Measurements from ENCODE around the gene ACE.

The ACE gene

DNA sequence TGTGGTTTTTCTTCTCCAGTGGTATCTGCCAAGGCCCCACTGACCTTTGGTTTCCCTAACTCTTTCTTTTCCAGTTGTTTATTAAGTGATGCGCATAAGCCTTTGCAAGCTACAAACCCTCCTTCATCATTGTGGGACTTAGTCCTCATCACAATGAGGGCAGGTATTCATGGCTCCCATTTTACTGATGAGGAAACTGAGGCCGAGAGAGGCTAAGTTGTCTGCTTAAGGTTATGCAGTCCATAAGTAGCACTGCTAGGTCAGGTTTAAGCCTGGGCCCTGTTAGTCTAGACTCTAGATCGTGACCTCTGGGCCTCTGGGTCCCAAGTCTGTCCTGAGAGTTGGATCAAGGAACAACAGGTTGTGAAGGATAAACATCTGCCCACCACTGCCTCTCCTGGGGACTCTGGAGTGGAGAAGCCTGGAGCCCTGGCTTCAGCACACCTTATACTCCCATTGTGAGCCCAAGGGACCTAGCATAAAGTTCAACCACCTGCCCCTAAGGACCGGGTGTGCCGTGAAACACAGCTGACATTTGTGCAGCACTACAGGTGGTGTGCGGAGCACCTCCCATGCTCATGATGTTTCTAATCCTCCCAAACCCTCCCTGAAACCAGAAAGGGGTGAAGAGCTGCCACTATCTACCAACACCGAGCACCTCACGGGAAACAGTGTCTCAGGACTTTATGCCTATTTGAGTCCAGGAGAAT lies 41.1 kb downstream of the ACE start:
- no peak for DNase-seq

GRCh38 chr17:63519116-63519881 lies 42.4 kb downstream of the ACE start:
- DNase-seq = no peak

DNA sequence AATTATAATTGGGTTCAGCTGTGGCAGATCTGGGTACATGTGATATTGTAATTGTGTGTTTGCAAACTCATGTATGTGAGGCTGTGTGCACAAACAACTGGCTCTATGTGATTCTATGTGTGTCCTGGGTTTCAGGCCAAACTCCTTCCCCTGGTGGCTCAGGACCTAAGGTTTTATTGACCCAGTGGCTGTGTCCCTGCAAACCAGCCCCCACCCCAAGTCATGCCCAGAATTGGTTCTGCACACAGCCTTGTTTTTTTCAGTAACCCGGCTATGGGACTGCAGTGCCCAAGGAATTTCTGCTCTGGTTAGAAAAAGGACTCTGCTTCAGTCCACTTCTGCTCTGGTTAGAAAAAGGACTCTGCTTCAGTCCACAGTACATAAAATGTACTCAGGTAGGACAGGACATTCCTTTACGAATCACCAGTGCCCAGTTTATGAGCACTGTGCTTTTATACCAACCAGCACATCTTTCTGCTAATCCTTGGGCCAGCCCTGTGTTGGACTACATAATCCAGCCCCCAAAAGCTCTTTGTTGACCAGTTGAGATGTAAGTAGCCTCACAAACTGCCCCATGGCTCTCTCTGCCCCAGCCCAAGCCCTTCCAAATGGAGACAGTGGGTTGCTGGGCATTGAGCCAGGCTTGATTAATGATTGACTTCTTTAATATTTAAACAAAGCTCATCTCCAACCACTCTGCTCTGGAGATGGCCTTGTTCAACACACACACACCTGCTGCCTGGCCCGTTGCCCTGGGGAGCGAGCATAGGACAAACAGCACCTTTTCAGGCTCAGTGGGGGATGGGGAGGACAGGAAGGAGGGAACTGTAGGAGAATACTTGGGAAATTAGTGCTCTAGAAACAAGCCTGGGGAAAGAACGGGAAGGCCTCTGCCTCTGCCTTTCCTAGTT lies 43.4 kb downstream of the ACE start:
- DNase-seq = no peak

DNA sequence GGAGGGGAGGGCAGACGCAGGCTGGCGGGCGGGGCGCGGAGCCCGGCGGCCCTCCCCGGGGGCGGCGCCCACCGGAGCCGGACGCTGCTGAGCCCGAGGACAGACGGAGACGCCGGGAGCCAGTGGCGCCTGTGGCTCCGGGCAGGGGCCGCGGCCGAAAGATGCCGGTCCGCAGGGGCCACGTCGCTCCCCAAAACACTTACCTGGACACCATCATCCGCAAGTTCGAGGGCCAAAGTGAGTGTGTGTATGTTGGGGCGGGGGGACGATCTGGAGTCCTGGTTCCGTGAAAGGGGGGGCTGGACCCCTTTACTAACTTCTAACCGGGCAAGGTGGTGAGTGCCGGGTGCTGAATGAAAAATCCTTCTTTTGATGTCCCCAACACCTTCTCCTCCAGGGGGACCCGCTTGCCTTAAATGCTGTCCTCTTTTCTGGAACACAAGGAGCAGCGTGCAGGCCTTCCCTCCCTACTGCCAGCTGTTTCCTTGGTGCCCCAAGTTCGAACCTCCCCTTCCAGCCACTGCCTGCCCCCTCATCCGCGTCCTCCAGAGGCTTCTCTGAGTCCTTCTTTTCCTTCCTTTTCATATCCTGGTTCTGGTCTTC lies 46.5 kb downstream of the ACE start, which contains the start of gene KCNH6:
Gene KCNH6 (plus strand): TSS at position 106 of the 603 bp plus-strand sequence. CDS start 56 bp downstream, at position 162.
- DNase-seq = no peak

DNA sequence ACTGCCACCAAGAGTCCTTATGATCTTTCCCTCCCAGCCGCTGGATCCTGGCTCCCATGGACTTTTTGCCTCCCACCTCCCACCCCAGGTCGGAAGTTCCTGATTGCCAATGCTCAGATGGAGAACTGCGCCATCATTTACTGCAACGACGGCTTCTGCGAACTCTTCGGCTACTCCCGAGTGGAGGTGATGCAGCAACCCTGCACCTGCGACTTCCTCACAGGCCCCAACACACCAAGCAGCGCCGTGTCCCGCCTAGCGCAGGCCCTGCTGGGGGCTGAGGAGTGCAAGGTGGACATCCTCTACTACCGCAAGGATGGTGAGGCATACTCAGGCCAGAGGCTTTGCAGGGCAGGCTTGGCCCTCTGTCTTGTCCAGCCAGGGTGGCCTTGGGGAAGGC lies 47.2 kb downstream of the ACE start:
- DNase-seq = no peak

- DNase-seq = no peak
Measured at GRCh38 chr17:63525190-63525946, 48.5 kb downstream of the ACE start.

GRCh38 chr17:63526861-63527260 lies 50.0 kb downstream of the ACE start:
- no peak for DNase-seq

- no peak for DNase-seq
Measured at GRCh38 chr17:63528183-63528582, 51.3 kb downstream of the ACE start.

DNA sequence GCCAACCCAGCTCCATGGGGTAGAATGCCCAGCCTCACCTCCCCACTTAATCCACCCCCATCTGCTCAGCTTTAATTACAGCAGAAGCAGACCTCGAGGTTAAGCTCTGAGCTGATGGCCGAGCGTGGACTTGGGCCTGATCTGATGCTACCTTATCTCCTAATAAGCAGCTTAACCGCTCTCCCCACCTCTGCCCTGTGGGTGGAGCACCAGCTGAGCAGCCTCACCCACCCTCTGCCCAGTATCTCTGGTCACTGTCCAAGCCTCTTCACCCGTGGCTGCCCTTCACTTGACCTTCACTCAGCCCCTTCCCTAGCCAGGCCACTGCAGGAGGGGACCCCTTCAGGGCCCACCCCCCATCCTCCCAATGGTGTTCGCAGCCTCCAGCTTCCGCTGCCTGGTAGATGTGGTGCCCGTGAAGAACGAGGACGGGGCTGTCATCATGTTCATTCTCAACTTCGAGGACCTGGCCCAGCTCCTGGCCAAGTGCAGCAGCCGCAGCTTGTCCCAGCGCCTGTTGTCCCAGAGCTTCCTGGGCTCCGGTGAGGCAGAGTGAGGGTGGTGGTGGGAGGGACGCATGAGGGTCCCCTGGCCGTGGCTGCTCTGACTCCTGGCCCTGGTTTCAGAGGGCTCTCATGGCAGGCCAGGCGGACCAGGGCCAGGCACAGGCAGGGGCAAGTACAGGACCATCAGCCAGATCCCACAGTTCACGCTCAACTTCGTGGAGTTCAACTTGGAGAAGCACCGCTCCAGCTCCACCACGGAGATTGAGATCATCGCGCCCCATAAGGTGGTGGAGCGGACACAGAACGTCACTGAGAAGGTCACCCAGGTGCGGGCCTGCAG lies 53.1 kb downstream of the ACE start:
- no peak for DNase-seq

DNA sequence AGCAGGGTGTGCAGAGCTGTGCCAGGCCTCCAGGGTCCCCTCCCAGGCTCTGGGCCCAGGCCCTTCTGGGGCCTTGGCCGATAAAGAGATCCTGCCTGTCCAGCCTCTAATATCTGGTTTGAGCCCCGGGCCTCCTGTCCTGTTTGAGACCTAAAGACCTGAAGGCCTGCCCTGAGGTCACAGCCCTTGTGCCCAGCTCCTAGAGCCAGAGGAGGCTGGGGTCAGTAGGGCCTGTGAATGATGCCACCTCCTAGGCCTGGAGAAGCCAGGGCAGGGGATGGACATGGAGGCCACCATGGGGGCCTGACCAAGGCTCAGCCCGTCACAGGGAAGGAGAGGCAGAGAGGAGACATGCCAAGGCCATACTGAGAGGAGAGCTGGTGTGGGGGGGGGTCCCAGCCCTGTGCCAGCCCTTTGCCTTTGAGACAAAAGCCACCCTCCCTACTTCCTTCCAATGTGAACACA lies 53.7 kb downstream of the ACE start:
- no peak for DNase-seq

- no peak for DNase-seq
Measured at GRCh38 chr17:63531022-63531965, 54.4 kb downstream of the ACE start.

GRCh38 chr17:63533433-63534077 lies 56.7 kb downstream of the ACE start:
- no peak for DNase-seq

DNA sequence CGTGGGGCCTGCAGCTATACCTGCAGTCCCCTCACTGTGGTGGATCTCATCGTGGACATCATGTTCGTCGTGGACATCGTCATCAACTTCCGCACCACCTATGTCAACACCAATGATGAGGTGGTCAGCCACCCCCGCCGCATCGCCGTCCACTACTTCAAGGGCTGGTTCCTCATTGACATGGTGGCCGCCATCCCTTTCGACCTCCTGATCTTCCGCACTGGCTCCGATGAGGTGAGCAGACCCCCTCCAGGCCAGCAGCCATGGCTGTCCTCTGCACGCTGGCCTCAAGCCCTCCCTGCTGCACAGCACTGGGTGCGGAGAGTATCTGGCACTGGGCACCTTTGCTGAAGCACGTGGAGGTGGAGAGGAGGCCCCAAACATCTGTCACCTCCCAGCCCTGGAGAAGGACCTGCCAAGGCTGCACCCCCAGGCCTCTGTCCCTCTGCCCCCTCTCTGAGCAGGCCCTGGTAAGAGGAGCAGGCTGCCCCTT lies 57.3 kb downstream of the ACE start:
- no peak for DNase-seq

DNA sequence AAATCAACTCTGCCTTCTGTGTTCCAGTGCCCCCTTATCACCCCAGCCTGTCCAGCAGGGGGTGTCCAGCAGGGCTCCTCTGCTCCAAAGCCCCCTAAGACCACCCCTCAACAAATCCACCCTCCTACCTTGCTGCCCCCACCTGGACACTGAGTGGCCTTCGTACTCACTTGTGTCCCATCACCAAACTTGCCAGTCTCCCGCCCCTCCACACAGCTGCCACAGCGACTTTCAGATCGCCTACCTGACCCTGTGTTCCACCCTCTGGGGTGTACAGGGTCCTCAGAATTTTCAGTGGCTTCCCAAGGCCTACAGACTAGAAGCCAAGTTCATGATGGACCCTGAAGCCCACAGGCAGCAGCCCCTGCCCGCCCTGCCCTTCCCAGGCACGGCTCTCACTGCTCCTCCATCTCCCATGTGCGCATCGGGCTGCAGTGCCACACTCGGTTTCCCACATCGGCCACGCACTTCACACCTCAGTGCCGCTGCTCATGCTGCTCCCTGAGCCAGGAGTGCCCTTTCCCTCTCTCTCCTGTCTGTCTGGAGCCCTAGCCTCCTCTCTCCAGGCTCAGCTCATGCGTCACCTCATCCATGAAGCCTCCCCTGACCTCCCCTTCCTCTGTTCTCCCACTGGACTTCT lies 58.1 kb downstream of the ACE start:
- DNase-seq = no peak

DNA sequence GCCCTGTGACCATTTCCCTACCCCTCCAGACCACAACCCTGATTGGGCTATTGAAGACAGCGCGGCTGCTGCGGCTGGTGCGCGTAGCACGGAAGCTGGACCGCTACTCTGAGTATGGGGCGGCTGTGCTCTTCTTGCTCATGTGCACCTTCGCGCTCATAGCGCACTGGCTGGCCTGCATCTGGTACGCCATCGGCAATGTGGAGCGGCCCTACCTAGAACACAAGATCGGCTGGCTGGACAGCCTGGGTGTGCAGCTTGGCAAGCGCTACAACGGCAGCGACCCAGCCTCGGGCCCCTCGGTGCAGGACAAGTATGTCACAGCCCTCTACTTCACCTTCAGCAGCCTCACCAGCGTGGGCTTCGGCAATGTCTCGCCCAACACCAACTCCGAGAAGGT lies 58.8 kb downstream of the ACE start:
- DNase-seq = no peak

DNA sequence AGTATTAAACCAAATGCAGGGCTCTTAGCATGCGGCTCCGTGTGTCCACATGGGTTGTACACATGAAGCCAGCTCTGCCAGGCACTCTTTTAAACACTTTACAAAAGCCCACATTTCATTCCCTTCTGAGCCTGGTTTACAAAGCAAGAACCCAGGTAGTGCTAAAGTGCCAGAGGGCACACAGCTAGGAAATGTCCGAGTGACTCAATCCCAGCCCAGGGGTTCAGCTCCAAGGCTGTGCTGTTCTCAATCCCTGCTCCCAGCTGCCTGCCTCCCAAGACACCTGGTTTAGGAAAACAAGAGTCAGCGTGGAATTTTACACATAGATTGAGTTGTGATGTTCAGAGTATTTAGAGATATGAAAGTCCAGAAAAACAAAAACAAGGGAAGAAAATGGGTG lies 60.1 kb downstream of the ACE start:
- DNase-seq = no peak

GRCh38 chr17:63537991-63538692 lies 61.3 kb downstream of the ACE start:
- peak in 1 of 2 donors; percentile 27 for DNase-seq
